ENCODE data around the gene CACNA2D3.

DNA sequence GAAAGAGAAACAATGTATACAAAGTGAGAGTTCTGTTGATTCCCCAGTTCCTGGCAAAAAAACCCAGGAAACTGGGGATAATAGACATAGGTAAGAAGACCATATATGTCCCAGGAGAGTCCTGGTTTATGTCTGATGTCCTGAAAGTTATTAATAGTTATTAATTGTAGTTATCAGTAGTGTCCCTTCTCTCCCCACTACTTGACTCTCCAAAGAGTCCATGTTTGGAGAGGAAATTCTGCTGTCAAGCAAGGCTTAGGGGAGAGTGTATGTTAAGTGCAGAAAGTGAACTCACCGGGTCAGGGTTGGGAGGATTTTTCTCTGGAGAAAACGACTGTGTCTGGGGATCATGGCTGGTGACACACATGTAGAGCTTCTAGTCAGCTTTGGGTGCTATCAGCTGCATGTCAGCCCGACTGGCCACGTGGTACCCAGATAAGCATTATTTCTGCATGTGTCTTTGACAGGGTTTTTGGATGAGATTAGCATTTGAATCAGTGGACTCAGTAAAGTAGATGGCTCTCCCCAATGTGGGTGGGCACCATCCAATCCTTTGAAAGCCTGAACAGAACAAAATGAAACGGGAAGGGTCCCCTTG, 80.4 kb downstream of the CACNA2D3 start:
- TF ChIP-seq CTCF (conservative IDR thresholded peaks at IDR 0.05) (no peak), EZH2 (IDR thresholded peaks at IDR 0.05; ENCODE audit: low read depth) (no peak)

Data from PC-9 (cell line).